HEK293T (cell line): ENCODE data around the gene SLC12A7.

Experiments
- BHLHE40 ChIP-seq: fragments of 450-650 bp; IDR thresholded peaks from 2 replicates; pipeline ENCODE4 v1.6.1; 2016; ENCODE audit warnings: mild to moderate bottlenecking, moderate library complexity, borderline replicate concordance
- CTBP1 ChIP-seq: fragments of 450-650 bp; IDR thresholded peaks from 2 replicates; pipeline ENCODE4 v1.6.1; 2016; ENCODE audit warnings: borderline replicate concordance
- FOXA1 ChIP-seq: fragments of 450-650 bp; IDR thresholded peaks from 2 replicates; pipeline ENCODE4 v1.6.1; 2016; ENCODE audit warnings: mild to moderate bottlenecking
- FOXM1 ChIP-seq: fragments of 450-650 bp; IDR thresholded peaks from 2 replicates; pipeline ENCODE4 v1.6.1; 2017; ENCODE audit warnings: mild to moderate bottlenecking, borderline replicate concordance
- NFRKB ChIP-seq: fragments of 450-650 bp; IDR thresholded peaks from 2 replicates; pipeline ENCODE4 v1.6.1; 2016; ENCODE audit warnings: mild to moderate bottlenecking, moderate library complexity
- SP1 ChIP-seq: fragments of 450-650 bp; IDR thresholded peaks from 2 replicates; pipeline ENCODE4 v1.6.1; 2017
- TARDBP ChIP-seq: fragments of 450-650 bp; IDR thresholded peaks from 2 replicates; pipeline ENCODE4 v1.6.1; 2016

DNA sequence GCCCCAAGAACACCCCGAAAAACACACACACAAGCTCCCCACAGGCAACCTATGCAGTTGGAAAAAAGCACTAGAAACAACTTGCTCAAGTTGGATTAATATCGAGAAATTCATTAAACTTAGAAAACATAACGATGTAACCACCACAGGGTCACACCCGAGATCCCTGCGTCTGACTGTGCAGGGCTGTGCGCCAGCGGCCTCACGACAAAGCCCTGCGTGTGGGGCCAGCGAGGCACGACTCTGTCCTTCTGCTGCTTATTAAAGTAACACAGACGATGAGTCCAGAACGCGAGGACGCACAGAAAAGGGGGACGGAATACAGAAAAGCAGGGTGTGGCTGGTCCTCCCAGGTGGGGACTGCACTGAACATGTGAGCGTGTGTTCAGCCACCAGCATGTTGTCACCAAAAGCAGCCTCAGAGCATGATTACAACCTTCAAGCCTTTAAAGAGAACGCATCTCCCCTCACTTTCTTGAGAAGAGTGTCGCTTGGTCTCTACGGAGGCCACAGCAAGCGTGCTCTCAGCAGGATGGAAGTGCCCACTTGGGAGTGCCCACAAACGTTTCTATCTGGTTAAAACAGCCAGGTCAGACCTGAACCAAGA is 14.4 kb downstream of the SLC12A7 start:
- TF ChIP-seq SP1 (no peak), BHLHE40 (no peak), FOXM1 (no peak), NFRKB (no peak), TARDBP (no peak), FOXA1 (no peak), CTBP1 (no peak)
